GM23338 (cell line): ENCODE measurements around the gene MESP2. TPM values are rescaled to one million over a fixed set of nuclear protein-coding genes. Genes with fewer than 3 reads are reported as not detected.

Experiments
- ATAC-seq: fragments of 200-7000 bp; cut with Tn5 transposase; 3 replicates; pipeline ENCODE4 v1.9.1; 2020
- DNase-seq: peaks from one replicate; pipeline ENCODE4 v3.0.0-alpha.2; 2015; ENCODE audit warnings: low spot score
- H2AFZ ChIP-seq: fragments of 200-600 bp; sonication (generic); 2 replicates; pipeline ENCODE4 v1.8.0; 2016; ENCODE audit warnings: antibody characterized with exemption, mild to moderate bottlenecking, moderate library complexity
- H3F3A ChIP-seq: fragments of 200-600 bp; sonication (generic); replicated peaks from 2 replicates; pipeline ENCODE4 v1.8.0; 2017; ENCODE audit warnings: antibody characterized with exemption, mixed run types, low read depth
- H3K27ac ChIP-seq: fragments of 200-600 bp; sonication (generic); 2 replicates; pipeline ENCODE4 v1.6.1; 2016; ENCODE audit warnings: low read depth
- H3K27me3 ChIP-seq: fragments of 200-600 bp; sonication (generic); 2 replicates; pipeline ENCODE4 v1.8.0; 2016; ENCODE audit warnings: mild to moderate bottlenecking, mixed run types, moderate library complexity; ENCODE audit not compliant: insufficient read depth
- H3K36me3 ChIP-seq: fragments of 200-600 bp; sonication (generic); 2 replicates; pipeline ENCODE4 v1.8.0; 2016; ENCODE audit warnings: mild to moderate bottlenecking; ENCODE audit not compliant: insufficient read depth
- H3K4me1 ChIP-seq: fragments of 200-600 bp; sonication (generic); 2 replicates; pipeline ENCODE4 v1.8.0; 2016; ENCODE audit warnings: mild to moderate bottlenecking, moderate library complexity; ENCODE audit not compliant: insufficient read depth
- H3K4me2 ChIP-seq: fragments of 200-600 bp; sonication (generic); 2 replicates; pipeline ENCODE4 v1.7.1; 2017; ENCODE audit warnings: mixed run types
- H3K4me3 ChIP-seq: fragments of 200-600 bp; sonication (generic); 2 replicates; pipeline ENCODE4 v1.6.1; 2016; ENCODE audit warnings: mixed run types
- H3K79me2 ChIP-seq: fragments of 200-600 bp; sonication (generic); replicated peaks from 2 replicates; pipeline ENCODE4 v1.8.0; 2017; ENCODE audit warnings: mild to moderate bottlenecking; ENCODE audit not compliant: insufficient read depth
- H3K9me2 ChIP-seq: fragments of 200-600 bp; sonication (generic); 2 replicates; pipeline ENCODE4 v1.8.0; 2017; ENCODE audit not compliant: insufficient read depth
- H4K20me1 ChIP-seq: fragments of 200-600 bp; sonication (generic); replicated peaks from 2 replicates; pipeline ENCODE4 v1.8.0; 2017; ENCODE audit warnings: mild to moderate bottlenecking; ENCODE audit not compliant: insufficient read depth
- H3K27ac Mint-ChIP-seq: 2 replicates; pipeline ENCODE4 v1.8.0; 2020; ENCODE audit warnings: inconsistent platforms, mild to moderate bottlenecking, moderate library complexity, mixed read lengths
- H3K27me3 Mint-ChIP-seq: 3 replicates; pipeline ENCODE4 v1.8.0; 2022; ENCODE audit warnings: low read depth, mild to moderate bottlenecking, moderate library complexity, mixed read lengths, inconsistent platforms; ENCODE audit not compliant: insufficient read depth, poor library complexity
- H3K36me3 Mint-ChIP-seq: 3 replicates; pipeline ENCODE4 v1.8.0; 2021; ENCODE audit warnings: low read depth, mild to moderate bottlenecking, inconsistent platforms, moderate library complexity, mixed read lengths
- H3K4me1 Mint-ChIP-seq: 3 replicates; pipeline ENCODE4 v1.8.0; 2020; ENCODE audit warnings: mild to moderate bottlenecking, inconsistent platforms, mixed read lengths
- H3K4me3 Mint-ChIP-seq: 3 replicates; pipeline ENCODE4 v1.8.0; 2021; ENCODE audit warnings: moderate library complexity, mild to moderate bottlenecking, inconsistent platforms, mixed read lengths
- H3K9me3 Mint-ChIP-seq: 3 replicates; pipeline ENCODE4 v1.8.0; 2020; ENCODE audit warnings: moderate library complexity, mild to moderate bottlenecking, inconsistent platforms, mixed read lengths
- CREB1 ChIP-seq: fragments of 250-450 bp; sonication (Bioruptor Pico); IDR thresholded peaks from 2 replicates; pipeline ENCODE4 v1.5.0; 2020; ENCODE audit warnings: low read depth, mild to moderate bottlenecking, moderate library complexity
- CTCF ChIP-seq, 2 experiments: fragments of 200-600 bp in 1 of 2; sonication (generic) in 1 of 2; conservative IDR thresholded peaks; 2 replicates each; pipeline versions ENCODE4 v1.5.1 to v1.6.1; 2016 to 2017; ENCODE audit warnings: antibody characterized with exemption in 2 of 2, low read depth in 2 of 2, mild to moderate bottlenecking in 2 of 2, moderate library complexity in 1 of 2
- ETS1 ChIP-seq: IDR thresholded peaks from 2 replicates; pipeline ENCODE4 v1.6.1; 2016; ENCODE audit warnings: antibody characterized with exemption
- EZH2 ChIP-seq: fragments of 200-600 bp; sonication (generic); IDR thresholded peaks from one replicate; pipeline ENCODE4 v1.8.0; 2017; ENCODE audit warnings: antibody characterized with exemption, mild to moderate bottlenecking, low read depth; ENCODE audit not compliant: unreplicated experiment
- EZH2phosphoT487 ChIP-seq: fragments of 200-600 bp; sonication (generic); IDR thresholded peaks from one replicate; pipeline ENCODE4 v1.8.1; 2018; ENCODE audit warnings: antibody characterized with exemption; ENCODE audit not compliant: unreplicated experiment
- JUNB ChIP-seq: IDR thresholded peaks from one replicate; pipeline ENCODE4 v1.6.1; 2016; ENCODE audit warnings: antibody characterized with exemption; ENCODE audit not compliant: unreplicated experiment
- ZNF114 ChIP-seq: fragments of 250-450 bp; sonication (Bioruptor Pico); IDR thresholded peaks from 2 replicates; pipeline ENCODE4 v1.5.0; 2020; ENCODE audit warnings: mild to moderate bottlenecking, moderate library complexity
- ZNF462 ChIP-seq: fragments of 250-450 bp; sonication (Bioruptor Pico); IDR thresholded peaks from 2 replicates; pipeline ENCODE4 v1.5.0; 2020; ENCODE audit warnings: mild to moderate bottlenecking, moderate library complexity
- polyA plus RNA-seq: library from polyadenylated mRNA; unstranded; fragments of >200 nt; fragmentation: Nextera tagmentation; extraction: Ambion mirVana; gene quantifications from 2 replicates; pipeline ENCODE4 v1.2.1, GENCODE V29; 2016
- total RNA-seq: library from RNA; depleted of rRNA; stranded (reverse); fragments of >200 nt; shearing (Covaris generic); gene quantifications from 2 replicates; pipeline ENCODE4 v1.2.3, GENCODE V29; 2014

The MESP2 gene
- total and polyA plus RNA-seq, 2 experiments from 2014 or later, result 0.24 to 1.3 TPM

GRCh38 chr15:89781055-89781454, 4.9 kb downstream of the MESP2 start (continued):
- no peak for TF ChIP-seq ZNF462 (CRISPR knock-in tag)
- no peak for TF ChIP-seq JUNB
- TF ChIP-seq CTCF (conservative IDR thresholded peaks at IDR 0.05; ENCODE audit: low read depth in 2 of 2), result no peak

- peaks cover 3% of the 10 kb centered on the region; the same call in 1 of the 2 replicates for H3K9me2 ChIP-seq
- Mint-ChIP-seq H3K27ac (no peak overlapping the region), H3K27me3 (peaks cover 19% of the 10 kb centered on the region), H3K9me3 (no peaks in the 10 kb centered on the region; the same call in 2 of the 3 replicates), H3K36me3 (no peaks in the 10 kb centered on the region), H3K4me3 (no peak overlapping the region), H3K4me1 (peaks cover 22% of the 10 kb centered on the region)
- H3K4me1 ChIP-seq, result peaks cover 19% of the 10 kb centered on the region
- no peak for ATAC-seq
- peaks cover 20% of the 10 kb centered on the region for H3K27me3 ChIP-seq
- no peak overlapping the region for H3K27ac ChIP-seq
- H3K4me3 ChIP-seq, result no peak overlapping the region
- H3F3A ChIP-seq, result no peaks in the 10 kb centered on the region
- no peaks in the 10 kb centered on the region for H3K79me2 ChIP-seq
- no peak overlapping the region for H2AFZ ChIP-seq
- no peak for DNase-seq
- no peaks in the 10 kb centered on the region for H4K20me1 ChIP-seq
- no peak overlapping the region for H3K4me2 ChIP-seq
- H3K36me3 ChIP-seq, result no peaks in the 10 kb centered on the region
- TF ChIP-seq CTCF (conservative IDR thresholded peaks at IDR 0.05; ENCODE audit: low read depth in 2 of 2) (no peak), ZNF114 (CRISPR knock-in tag) (no peak), CREB1 (no peak), EZH2 (no peak), ETS1 (no peak), EZH2phosphoT487 (no peak)
Measured at GRCh38 chr15:89781891-89782618, 5.9 kb downstream of the MESP2 start.
